SIG-M5 treated with dmso at 0.1 percent for 504 hours (cell line): ENCODE measurements around the gene MYO15A.

Experiments used
- DNase-seq: peaks from one replicate; lab custom pipeline; 2025; ENCODE audit not compliant: unreplicated experiment; lab: John Stamatoyannopoulos, UW

MYO15A gene

GRCh38 chr17:18105027-18105426 is 3.5 kb upstream of the MYO15A start:
- DNase-seq, result no peak

GRCh38 chr17:18105595-18105994 is 3.0 kb upstream of the MYO15A start:
- DNase-seq, result no peak

- no peak for DNase-seq
These were observed 2.3 kb upstream of the MYO15A start for GRCh38 chr17:18106211-18106610.

GRCh38 chr17:18107061-18107790 is 1.3 kb upstream of the MYO15A start:
- no peak for DNase-seq

GRCh38 chr17:18107971-18108370 is 585 bp upstream of the MYO15A start:
- no peak for DNase-seq

- DNase-seq, result no peak
These were observed 1.5 kb downstream of the MYO15A start for GRCh38 chr17:18109935-18110485.

- DNase-seq, result no peak
These were observed 2.1 kb downstream of the MYO15A start for GRCh38 chr17:18110636-18111145.

GRCh38 chr17:18111330-18111971 is 2.9 kb downstream of the MYO15A start:
- DNase-seq, result no peak

- no peak for DNase-seq
These were observed 7.0 kb downstream of the MYO15A start for GRCh38 chr17:18115517-18115916.

- DNase-seq, result no peak
These were observed 7.5 kb downstream of the MYO15A start for GRCh38 chr17:18116078-18116477.

- no peak for DNase-seq
These were observed 9.0 kb downstream of the MYO15A start for GRCh38 chr17:18117533-18117932.

GRCh38 chr17:18117982-18118975 is 9.7 kb downstream of the MYO15A start:
- DNase-seq, result no peak

GRCh38 chr17:18119166-18119745 is 10.7 kb downstream of the MYO15A start:
- no peak for DNase-seq

- DNase-seq, result no peak
These were observed 11.4 kb downstream of the MYO15A start for GRCh38 chr17:18119938-18120337.

- no peak for DNase-seq
These were observed 12.0 kb downstream of the MYO15A start for GRCh38 chr17:18120461-18121017.

- no peak for DNase-seq
These were observed 12.8 kb downstream of the MYO15A start for GRCh38 chr17:18121144-18121910.

- no peak for DNase-seq
These were observed 14.6 kb downstream of the MYO15A start for GRCh38 chr17:18122990-18123753.

GRCh38 chr17:18124345-18125126 is 16.0 kb downstream of the MYO15A start:
- no peak for DNase-seq
